ENCODE results near the gene TAGLN2.

TAGLN2 gene

DNA sequence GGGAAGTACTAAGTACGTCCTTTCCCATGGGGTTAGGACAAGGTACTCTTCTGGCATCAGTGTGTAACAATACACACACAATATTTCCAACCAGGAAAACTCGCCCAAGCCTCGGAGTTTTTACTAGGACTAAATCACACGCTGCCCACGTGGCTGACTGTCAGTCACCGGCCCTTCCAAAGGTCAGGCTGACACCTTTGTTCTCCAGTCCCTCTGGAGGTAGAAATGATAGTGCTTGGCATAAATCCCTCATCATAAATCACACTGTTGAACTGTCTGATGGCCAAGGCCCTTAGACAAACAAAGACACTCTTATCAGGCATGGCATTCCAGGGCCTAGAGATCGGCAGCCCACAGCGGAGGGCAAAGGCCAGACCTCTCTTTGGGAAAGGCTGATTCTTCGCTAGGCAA, 45.6 kb upstream of the TAGLN2 start:
- H3K4me3 ChIP-seq (ENCODE audit: low read depth, low read length): no peak overlapping the region
- TF ChIP-seq, protein P1, sequence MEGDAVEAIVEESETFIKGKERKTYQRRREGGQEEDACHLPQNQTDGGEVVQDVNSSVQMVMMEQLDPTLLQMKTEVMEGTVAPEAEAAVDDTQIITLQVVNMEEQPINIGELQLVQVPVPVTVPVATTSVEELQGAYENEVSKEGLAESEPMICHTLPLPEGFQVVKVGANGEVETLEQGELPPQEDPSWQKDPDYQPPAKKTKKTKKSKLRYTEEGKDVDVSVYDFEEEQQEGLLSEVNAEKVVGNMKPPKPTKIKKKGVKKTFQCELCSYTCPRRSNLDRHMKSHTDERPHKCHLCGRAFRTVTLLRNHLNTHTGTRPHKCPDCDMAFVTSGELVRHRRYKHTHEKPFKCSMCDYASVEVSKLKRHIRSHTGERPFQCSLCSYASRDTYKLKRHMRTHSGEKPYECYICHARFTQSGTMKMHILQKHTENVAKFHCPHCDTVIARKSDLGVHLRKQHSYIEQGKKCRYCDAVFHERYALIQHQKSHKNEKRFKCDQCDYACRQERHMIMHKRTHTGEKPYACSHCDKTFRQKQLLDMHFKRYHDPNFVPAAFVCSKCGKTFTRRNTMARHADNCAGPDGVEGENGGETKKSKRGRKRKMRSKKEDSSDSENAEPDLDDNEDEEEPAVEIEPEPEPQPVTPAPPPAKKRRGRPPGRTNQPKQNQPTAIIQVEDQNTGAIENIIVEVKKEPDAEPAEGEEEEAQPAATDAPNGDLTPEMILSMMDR (IDR thresholded peaks at IDR 0.05): no peak
- no peak overlapping the region for H3K9ac ChIP-seq
- no peaks in the 10 kb centered on the region for H3K9me3 ChIP-seq (ENCODE audit: control insufficient read depth, low read length)
- no peaks in the 10 kb centered on the region for H3K4me1 ChIP-seq
- no peaks in the 10 kb centered on the region for H3K79me2 ChIP-seq
- H2AFZ ChIP-seq: no peak overlapping the region
- H3K4me2 ChIP-seq (ENCODE audit: low read length): no peak overlapping the region
- no peaks in the 10 kb centered on the region for H3K36me3 ChIP-seq (ENCODE audit: control insufficient read depth, insufficient read depth, low read length)
- no peaks in the 10 kb centered on the region for H3K27me3 ChIP-seq (ENCODE audit: control insufficient read depth, insufficient read depth, low read length)
- H3K27ac ChIP-seq: no peak overlapping the region

DNA sequence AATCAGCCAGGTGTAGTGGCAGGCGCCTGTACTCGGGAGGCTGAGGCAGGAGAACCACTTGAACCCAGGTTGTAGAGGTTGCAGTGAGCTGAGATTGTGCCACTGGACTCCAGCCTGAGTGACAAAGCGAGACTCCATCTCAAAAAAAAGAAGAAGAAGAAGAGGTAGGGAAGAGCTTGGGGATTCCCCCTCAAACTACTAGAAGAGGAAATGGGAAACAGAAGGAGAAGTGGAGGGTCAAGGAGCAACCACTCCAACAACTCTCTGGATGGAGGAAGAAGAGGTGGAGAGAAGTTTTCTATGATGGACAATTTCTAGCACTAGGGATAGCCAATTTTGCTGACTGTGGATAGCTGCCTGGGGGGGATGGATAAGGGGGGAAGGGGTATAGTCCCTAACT, 43.6 kb upstream of the TAGLN2 start:
- no peak overlapping the region for H2AFZ ChIP-seq
- H3K36me3 ChIP-seq (ENCODE audit: control insufficient read depth, insufficient read depth, low read length): no peaks in the 10 kb centered on the region
- H3K79me2 ChIP-seq: no peaks in the 10 kb centered on the region
- no peak overlapping the region for H3K9ac ChIP-seq
- H3K4me3 ChIP-seq (ENCODE audit: low read depth, low read length): no peak overlapping the region
- H3K4me1 ChIP-seq: no peaks in the 10 kb centered on the region
- H3K9me3 ChIP-seq (ENCODE audit: control insufficient read depth, low read length): no peaks in the 10 kb centered on the region
- no peak overlapping the region for H3K4me2 ChIP-seq (ENCODE audit: low read length)
- TF ChIP-seq, protein P1 (IDR thresholded peaks at IDR 0.05): no peak
- no peaks in the 10 kb centered on the region for H3K27me3 ChIP-seq (ENCODE audit: control insufficient read depth, insufficient read depth, low read length)
- no peak overlapping the region for H3K27ac ChIP-seq

DNA sequence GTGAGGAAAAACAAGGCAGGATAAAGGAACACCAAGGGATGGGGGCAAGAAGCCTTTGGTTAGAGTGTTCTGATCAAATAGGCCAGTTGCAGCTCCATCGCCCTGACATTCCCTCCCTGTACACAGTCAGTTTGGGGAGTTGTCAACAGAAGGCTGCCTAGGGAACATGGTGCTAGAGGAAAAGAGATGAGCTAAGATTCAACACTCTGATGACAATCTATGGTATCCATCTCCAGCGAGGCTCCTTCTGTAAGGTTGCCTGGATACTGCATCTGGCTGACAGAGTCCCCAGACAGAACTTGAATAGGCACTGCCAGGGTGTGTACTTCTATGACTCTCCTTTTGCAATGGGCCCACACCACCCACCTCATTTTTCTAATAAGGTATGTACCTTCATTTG, 40.0 kb upstream of the TAGLN2 start:
- no peak overlapping the region for H3K4me2 ChIP-seq (ENCODE audit: low read length)
- no peaks in the 10 kb centered on the region for H3K79me2 ChIP-seq
- H3K9ac ChIP-seq: no peak overlapping the region
- H3K27me3 ChIP-seq (ENCODE audit: control insufficient read depth, insufficient read depth, low read length): no peaks in the 10 kb centered on the region
- H3K36me3 ChIP-seq (ENCODE audit: control insufficient read depth, insufficient read depth, low read length): no peaks in the 10 kb centered on the region
- H3K9me3 ChIP-seq (ENCODE audit: control insufficient read depth, low read length): no peaks in the 10 kb centered on the region
- no peak overlapping the region for H3K27ac ChIP-seq
- no peaks in the 10 kb centered on the region for H3K4me1 ChIP-seq
- H3K4me3 ChIP-seq (ENCODE audit: low read depth, low read length): no peak overlapping the region
- no peak overlapping the region for H2AFZ ChIP-seq
- TF ChIP-seq, protein P1 (IDR thresholded peaks at IDR 0.05): no peak

DNA sequence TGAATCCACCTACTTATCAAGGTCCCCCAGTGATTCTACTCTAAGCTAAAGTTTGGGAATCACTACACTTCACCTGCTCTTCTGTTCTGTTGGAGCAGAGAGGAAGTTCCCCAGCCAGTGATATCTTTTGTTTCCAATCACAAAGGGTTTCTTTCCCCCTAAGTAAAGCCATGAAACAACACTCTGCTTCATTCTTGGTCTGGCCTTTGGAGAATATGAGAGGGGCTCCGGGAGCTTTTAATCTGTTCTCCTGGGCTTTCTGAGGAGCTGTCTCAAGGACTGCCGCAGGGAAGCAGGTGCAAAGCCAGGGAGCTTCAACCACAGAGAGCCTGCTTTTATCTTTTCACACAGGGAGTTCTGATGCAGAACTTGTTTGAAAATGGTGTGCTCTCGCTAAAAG, 38.8 kb upstream of the TAGLN2 start:
- Histone ChIP-seq H2AFZ (no peak overlapping the region), H3K27ac (no peak overlapping the region), H3K36me3 (ENCODE audit: control insufficient read depth, insufficient read depth, low read length) (no peaks in the 10 kb centered on the region), H3K9ac (no peak overlapping the region), H3K9me3 (ENCODE audit: control insufficient read depth, low read length) (no peaks in the 10 kb centered on the region), H3K27me3 (ENCODE audit: control insufficient read depth, insufficient read depth, low read length) (no peaks in the 10 kb centered on the region), H3K4me1 (peaks cover 5% of the 10 kb centered on the region), H3K4me2 (ENCODE audit: low read length) (no peak overlapping the region), H3K4me3 (ENCODE audit: low read depth, low read length) (no peak overlapping the region), H3K79me2 (no peaks in the 10 kb centered on the region)
- TF ChIP-seq, protein P1 (IDR thresholded peaks at IDR 0.05): no peak

DNA sequence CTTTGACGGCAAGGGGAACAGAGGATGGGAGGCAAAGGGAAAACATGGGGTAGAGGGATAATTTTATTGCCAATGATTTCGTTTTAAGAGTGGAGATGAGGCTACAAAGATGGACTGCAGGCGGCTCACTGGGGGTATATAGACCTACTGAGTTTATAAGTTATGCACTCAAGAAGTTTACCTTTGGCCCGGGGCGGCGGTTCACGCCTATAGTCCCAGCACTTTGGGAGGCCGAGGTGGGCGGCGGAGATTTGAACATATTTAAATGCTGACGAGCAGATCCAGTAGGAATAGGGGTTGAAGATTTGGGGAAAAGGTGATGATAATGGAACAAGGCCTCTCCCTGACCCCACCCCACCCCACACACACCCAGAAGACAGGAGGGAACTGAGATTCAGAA, 36.9 kb upstream of the TAGLN2 start:
- Histone ChIP-seq H3K27ac (no peak overlapping the region), H3K4me3 (ENCODE audit: low read depth, low read length) (no peak overlapping the region), H3K79me2 (no peaks in the 10 kb centered on the region), H3K9me3 (ENCODE audit: control insufficient read depth, low read length) (no peaks in the 10 kb centered on the region), H3K9ac (no peak overlapping the region), H2AFZ (no peak overlapping the region), H3K36me3 (ENCODE audit: control insufficient read depth, insufficient read depth, low read length) (no peaks in the 10 kb centered on the region), H3K4me2 (ENCODE audit: low read length) (no peak overlapping the region), H3K27me3 (ENCODE audit: control insufficient read depth, insufficient read depth, low read length) (no peaks in the 10 kb centered on the region), H3K4me1 (peaks cover 5% of the 10 kb centered on the region)
- TF ChIP-seq, protein P1 (IDR thresholded peaks at IDR 0.05): no peak

Measured in parathyroid adenoma (tissue), 2 donors.